ENCODE measurements around the gene DHX16.

Gene DHX16

DNA sequence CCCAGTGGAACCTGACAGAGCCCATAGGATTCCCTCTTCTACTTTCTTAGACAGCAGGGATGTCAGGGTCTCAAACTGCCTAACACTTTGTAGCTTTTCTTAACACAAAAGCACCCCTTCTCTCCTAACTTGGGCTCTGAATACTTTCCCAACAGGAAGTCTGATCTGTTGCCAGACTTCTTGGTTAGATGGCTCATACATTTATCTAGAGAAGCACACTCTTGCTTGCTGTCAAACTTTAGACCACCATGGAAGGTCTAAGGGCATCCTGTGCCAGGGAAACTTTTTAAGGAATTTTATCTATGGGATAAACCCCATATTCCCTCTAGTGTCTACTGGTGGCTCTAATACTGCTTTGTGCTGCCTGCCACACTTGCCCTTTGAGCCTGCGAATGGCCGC, 29.1 kb downstream of the DHX16 start:
- no peak overlapping the region for H3K4me3 ChIP-seq (ENCODE audit: low read depth, low read length)
- TF ChIP-seq, protein P1, sequence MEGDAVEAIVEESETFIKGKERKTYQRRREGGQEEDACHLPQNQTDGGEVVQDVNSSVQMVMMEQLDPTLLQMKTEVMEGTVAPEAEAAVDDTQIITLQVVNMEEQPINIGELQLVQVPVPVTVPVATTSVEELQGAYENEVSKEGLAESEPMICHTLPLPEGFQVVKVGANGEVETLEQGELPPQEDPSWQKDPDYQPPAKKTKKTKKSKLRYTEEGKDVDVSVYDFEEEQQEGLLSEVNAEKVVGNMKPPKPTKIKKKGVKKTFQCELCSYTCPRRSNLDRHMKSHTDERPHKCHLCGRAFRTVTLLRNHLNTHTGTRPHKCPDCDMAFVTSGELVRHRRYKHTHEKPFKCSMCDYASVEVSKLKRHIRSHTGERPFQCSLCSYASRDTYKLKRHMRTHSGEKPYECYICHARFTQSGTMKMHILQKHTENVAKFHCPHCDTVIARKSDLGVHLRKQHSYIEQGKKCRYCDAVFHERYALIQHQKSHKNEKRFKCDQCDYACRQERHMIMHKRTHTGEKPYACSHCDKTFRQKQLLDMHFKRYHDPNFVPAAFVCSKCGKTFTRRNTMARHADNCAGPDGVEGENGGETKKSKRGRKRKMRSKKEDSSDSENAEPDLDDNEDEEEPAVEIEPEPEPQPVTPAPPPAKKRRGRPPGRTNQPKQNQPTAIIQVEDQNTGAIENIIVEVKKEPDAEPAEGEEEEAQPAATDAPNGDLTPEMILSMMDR (IDR thresholded peaks at IDR 0.05; ENCODE audit: borderline replicate concordance, insufficient read depth, low read depth, low read length), result no peak

DNA sequence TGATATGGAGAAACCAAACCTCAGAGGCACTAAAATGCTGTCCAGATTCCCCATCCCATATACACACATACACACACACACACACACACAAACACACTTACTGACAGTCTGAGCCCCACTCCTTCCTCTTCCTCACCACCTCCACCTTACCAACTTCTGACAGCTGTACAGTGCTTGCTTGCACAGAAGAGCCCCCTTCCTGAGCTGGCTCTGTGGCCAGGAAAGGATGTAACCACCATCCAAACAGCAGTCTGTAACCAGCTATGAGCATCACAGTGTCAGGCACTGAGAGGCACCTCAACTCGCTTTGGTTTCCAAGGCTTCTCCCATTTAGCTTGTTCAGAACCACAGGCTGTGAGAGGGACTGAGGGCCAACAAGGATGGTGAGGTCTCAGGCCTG, 31.8 kb downstream of the DHX16 start:
- TF ChIP-seq, protein P1 (IDR thresholded peaks at IDR 0.05; ENCODE audit: borderline replicate concordance, insufficient read depth, low read depth, low read length), result no peak
- H3K4me3 ChIP-seq (ENCODE audit: low read depth, low read length), result no peak overlapping the region

- H3K4me3 ChIP-seq (ENCODE audit: low read depth, low read length), result no peak overlapping the region
- TF ChIP-seq, protein P1 (IDR thresholded peaks at IDR 0.05; ENCODE audit: borderline replicate concordance, insufficient read depth, low read depth, low read length), result no peak
Observed at GRCh38 chr6:30640481-30640880, 32.3 kb downstream of the DHX16 start.

- no peak overlapping the region for H3K4me3 ChIP-seq (ENCODE audit: low read depth, low read length)
- TF ChIP-seq, protein P1 (IDR thresholded peaks at IDR 0.05; ENCODE audit: borderline replicate concordance, insufficient read depth, low read depth, low read length), result no peak
Observed at GRCh38 chr6:30635834-30636233, 37.0 kb downstream of the DHX16 start.

DNA sequence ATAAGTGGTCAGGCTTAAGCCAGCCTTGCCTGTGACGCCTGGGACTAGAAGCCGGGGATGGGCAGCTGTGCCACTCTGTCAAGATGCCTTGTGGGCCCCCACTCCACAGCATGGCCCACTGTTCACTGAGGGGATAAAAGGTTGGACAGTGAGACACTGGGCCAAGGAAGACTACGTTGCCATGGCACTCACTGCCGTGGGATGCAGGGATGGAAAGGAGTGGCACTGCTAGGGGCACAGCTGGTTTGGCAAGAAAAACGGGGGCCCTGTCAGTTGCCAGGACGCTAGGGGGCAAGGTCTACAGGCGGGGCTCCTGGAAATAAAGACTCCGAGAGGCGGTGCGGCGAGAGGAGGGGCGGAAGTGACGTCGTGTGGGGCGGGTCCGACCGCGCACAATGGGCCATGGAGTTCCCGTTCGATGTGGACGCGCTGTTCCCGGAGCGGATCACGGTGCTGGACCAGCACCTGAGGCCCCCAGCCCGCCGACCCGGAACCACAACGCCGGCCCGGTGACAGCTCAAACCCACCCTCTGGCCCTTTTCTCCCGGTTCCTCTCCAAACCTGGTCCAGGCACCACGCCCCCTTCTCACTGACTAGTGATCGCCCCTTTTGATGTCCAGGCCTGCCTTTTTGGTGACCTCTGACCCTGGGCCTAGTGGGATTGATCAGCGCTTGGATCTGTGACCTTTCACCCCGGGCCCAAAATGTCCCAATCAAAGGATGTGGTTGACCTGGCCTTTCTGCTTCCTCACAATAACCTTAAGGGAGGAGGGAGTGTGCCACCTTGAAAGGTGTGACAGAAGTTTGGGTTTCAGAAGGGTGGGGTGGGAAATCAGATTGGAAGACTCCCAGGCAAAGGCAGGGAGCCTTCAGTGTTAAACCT, 46.1 kb downstream of the DHX16 start, which contains the start of gene ATAT1:
Gene ATAT1, plus strand, starts transcription at position 391 of the 883 bp plus-strand sequence.
- H3K4me3 ChIP-seq (ENCODE audit: low read depth, low read length), result peak within 1 kb of the TSS; percentile 72
- TF ChIP-seq, protein P1 (IDR thresholded peaks at IDR 0.05; ENCODE audit: borderline replicate concordance, insufficient read depth, low read depth, low read length), result peak; percentile 51

DNA sequence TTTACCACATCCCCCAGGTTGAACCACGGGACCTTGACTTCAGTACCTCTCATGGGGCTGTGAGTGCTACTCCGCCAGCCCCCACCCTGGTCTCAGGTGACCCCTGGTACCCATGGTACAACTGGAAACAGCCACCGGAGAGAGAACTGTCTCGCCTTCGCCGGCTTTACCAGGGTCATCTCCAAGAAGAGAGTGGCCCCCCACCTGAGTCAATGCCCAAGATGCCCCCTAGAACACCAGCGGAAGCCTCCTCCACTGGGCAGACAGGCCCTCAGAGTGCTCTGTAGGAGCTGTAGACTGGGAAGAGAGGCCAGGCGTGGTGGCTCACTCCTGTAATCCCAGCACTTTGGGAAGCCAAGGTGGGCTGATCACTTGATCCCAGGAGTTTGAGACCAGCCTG, 47.3 kb downstream of the DHX16 start:
- TF ChIP-seq, protein P1 (IDR thresholded peaks at IDR 0.05; ENCODE audit: borderline replicate concordance, insufficient read depth, low read depth, low read length), result no peak

GRCh38 chr6:30619561-30619960, 53.2 kb downstream of the DHX16 start:
- TF ChIP-seq, protein P1 (IDR thresholded peaks at IDR 0.05; ENCODE audit: borderline replicate concordance, insufficient read depth, low read depth, low read length), result no peak
- no peak overlapping the region for H3K4me3 ChIP-seq (ENCODE audit: low read depth, low read length)

More for the DNA sequence above, 47.3 kb downstream of the DHX16 start:
- no peak overlapping the region for H3K4me3 ChIP-seq (ENCODE audit: low read depth, low read length)

All from GM12875 (cell line).